HEK293 (cell line): ENCODE results near the gene GLCE.
A peak's percentile ranks its signal among the peaks of the same experiment; 100 is the strongest.

Experiments used
- ATF2 ChIP-seq: fragments of 450-650 bp; formaldehyde crosslinking; IDR thresholded peaks from 2 replicates; pipeline ENCODE4 v1.5.1; 2016; ENCODE audit warnings: missing biosample characterization, missing genetic modification characterization, low read depth
- BCL6B ChIP-seq: fragments of 450-650 bp; formaldehyde crosslinking; IDR thresholded peaks from 2 replicates; pipeline ENCODE4 v1.5.1; 2017; ENCODE audit warnings: missing biosample characterization, missing genetic modification characterization
- CTCF ChIP-seq: fragments of 450-650 bp; formaldehyde crosslinking; IDR thresholded peaks from 2 replicates; pipeline ENCODE4 v1.5.1; 2016; ENCODE audit warnings: missing biosample characterization, missing genetic modification characterization
- IKZF3 ChIP-seq: fragments of 450-650 bp; IDR thresholded peaks from 2 replicates; pipeline ENCODE4 v1.5.0; 2018; ENCODE audit warnings: missing biosample characterization, mild to moderate bottlenecking, missing genetic modification characterization, moderate library complexity
- KLF10 ChIP-seq: fragments of 450-650 bp; IDR thresholded peaks from 2 replicates; pipeline ENCODE4 v1.5.1; 2018; ENCODE audit warnings: missing biosample characterization, mild to moderate bottlenecking, missing genetic modification characterization
- MYNN ChIP-seq: fragments of 450-650 bp; formaldehyde crosslinking; IDR thresholded peaks from 2 replicates; pipeline ENCODE4 v1.5.1; 2016; ENCODE audit warnings: missing biosample characterization, missing genetic modification characterization, borderline replicate concordance
- PRDM4 ChIP-seq: fragments of 450-650 bp; formaldehyde crosslinking; IDR thresholded peaks from 2 replicates; pipeline ENCODE4 v1.5.1; 2017; ENCODE audit warnings: missing biosample characterization, missing genetic modification characterization
- SALL2 ChIP-seq: fragments of 450-650 bp; formaldehyde crosslinking; IDR thresholded peaks from 2 replicates; pipeline ENCODE4 v1.5.0; 2017; ENCODE audit warnings: missing biosample characterization, mild to moderate bottlenecking, missing genetic modification characterization, borderline replicate concordance
- SP2 ChIP-seq: fragments of 450-650 bp; formaldehyde crosslinking; IDR thresholded peaks from 2 replicates; pipeline ENCODE4 v1.5.1; 2016; ENCODE audit warnings: missing biosample characterization, missing genetic modification characterization
- ZBTB7A ChIP-seq: fragments of 450-650 bp; formaldehyde crosslinking; IDR thresholded peaks from 2 replicates; pipeline ENCODE4 v1.5.1; 2016; ENCODE audit warnings: low read depth, missing biosample characterization, missing genetic modification characterization
- ZFP3 ChIP-seq: fragments of 450-650 bp; formaldehyde crosslinking; IDR thresholded peaks from 2 replicates; pipeline ENCODE4 v1.5.1; 2016; ENCODE audit warnings: low read depth, missing biosample characterization, missing genetic modification characterization
- ZFP41 ChIP-seq: fragments of 450-650 bp; formaldehyde crosslinking; IDR thresholded peaks from 2 replicates; pipeline ENCODE4 v1.5.1; 2016; ENCODE audit warnings: missing biosample characterization, missing genetic modification characterization, borderline replicate concordance
- ZNF121 ChIP-seq: fragments of 450-650 bp; formaldehyde crosslinking; IDR thresholded peaks from 2 replicates; pipeline ENCODE4 v1.5.1; 2016; ENCODE audit warnings: missing biosample characterization, missing genetic modification characterization
- ZNF133 ChIP-seq: fragments of 450-650 bp; formaldehyde crosslinking; IDR thresholded peaks from 2 replicates; pipeline ENCODE4 v1.5.1; 2016; ENCODE audit warnings: missing biosample characterization, missing genetic modification characterization
- ZNF148 ChIP-seq: fragments of 450-650 bp; formaldehyde crosslinking; IDR thresholded peaks from 2 replicates; pipeline ENCODE4 v1.5.0; 2017; ENCODE audit warnings: missing biosample characterization, missing genetic modification characterization, borderline replicate concordance
- ZNF169 ChIP-seq: fragments of 450-650 bp; formaldehyde crosslinking; IDR thresholded peaks from 2 replicates; pipeline ENCODE4 v1.5.1; 2016; ENCODE audit warnings: missing biosample characterization, missing genetic modification characterization
- ZNF211 ChIP-seq: fragments of 450-650 bp; formaldehyde crosslinking; IDR thresholded peaks from 2 replicates; pipeline ENCODE4 v1.5.1; 2016; ENCODE audit warnings: low read depth, missing biosample characterization, missing genetic modification characterization
- ZNF23 ChIP-seq: fragments of 450-650 bp; formaldehyde crosslinking; IDR thresholded peaks from 2 replicates; pipeline ENCODE4 v1.5.1; 2016; ENCODE audit warnings: missing biosample characterization, missing genetic modification characterization, borderline replicate concordance
- ZNF354C ChIP-seq: fragments of 450-650 bp; formaldehyde crosslinking; IDR thresholded peaks from 2 replicates; pipeline ENCODE4 v1.5.1; 2016; ENCODE audit warnings: missing biosample characterization, missing genetic modification characterization, low read depth, borderline replicate concordance
- ZNF37A ChIP-seq: fragments of 450-650 bp; IDR thresholded peaks from 2 replicates; pipeline ENCODE4 v1.5.1; 2018; ENCODE audit warnings: missing biosample characterization, missing genetic modification characterization
- ZNF398 ChIP-seq: fragments of 450-650 bp; formaldehyde crosslinking; IDR thresholded peaks from 2 replicates; pipeline ENCODE4 v1.5.1; 2017; ENCODE audit warnings: missing biosample characterization, missing genetic modification characterization
- ZNF48 ChIP-seq: fragments of 450-650 bp; formaldehyde crosslinking; IDR thresholded peaks from 2 replicates; pipeline ENCODE4 v1.5.1; 2016; ENCODE audit warnings: missing biosample characterization, missing genetic modification characterization
- ZNF560 ChIP-seq: fragments of 450-650 bp; formaldehyde crosslinking; IDR thresholded peaks from 2 replicates; pipeline ENCODE4 v1.5.1; 2017; ENCODE audit warnings: missing biosample characterization, missing genetic modification characterization, borderline replicate concordance
- ZNF585B ChIP-seq: fragments of 450-650 bp; formaldehyde crosslinking; IDR thresholded peaks from 2 replicates; pipeline ENCODE4 v1.5.1; 2016; ENCODE audit warnings: missing biosample characterization, missing genetic modification characterization
- ZNF670 ChIP-seq: fragments of 450-650 bp; formaldehyde crosslinking; IDR thresholded peaks from 2 replicates; pipeline ENCODE4 v1.5.1; 2016; ENCODE audit warnings: missing biosample characterization, missing genetic modification characterization, low read depth
- ZNF677 ChIP-seq: fragments of 450-650 bp; IDR thresholded peaks from 2 replicates; pipeline ENCODE4 v1.5.0; 2018; ENCODE audit warnings: missing biosample characterization, mild to moderate bottlenecking, missing genetic modification characterization, moderate library complexity
- ZNF76 ChIP-seq: fragments of 450-650 bp; formaldehyde crosslinking; IDR thresholded peaks from 2 replicates; pipeline ENCODE4; 2016; ENCODE audit warnings: low read depth, missing biosample characterization, missing genetic modification characterization, borderline replicate concordance
- ZNF777 ChIP-seq: fragments of 450-650 bp; formaldehyde crosslinking; IDR thresholded peaks from 2 replicates; pipeline ENCODE4 v1.5.1; 2017; ENCODE audit warnings: missing biosample characterization, missing genetic modification characterization, borderline replicate concordance

The GLCE gene

GRCh38 chr15:69298697-69299441, 138.4 kb downstream of the GLCE start, which contains the start of gene PAQR5 (continued):
- TF ChIP-seq PRDM4 (tag by site-specific recombination) = no peak
- no peak for TF ChIP-seq ZNF677 (tag by site-specific recombination)
- TF ChIP-seq KLF10 (tag by site-specific recombination) = peak; percentile 66
- TF ChIP-seq ZNF37A (tag by site-specific recombination) = no peak
- TF ChIP-seq MYNN = no peak
- TF ChIP-seq ZNF121 (tag by site-specific recombination) = no peak
- TF ChIP-seq ZNF48 (tag by site-specific recombination) = no peak
- peak; percentile 32; the same call in 1 of the 2 replicates for TF ChIP-seq ZNF76
- TF ChIP-seq ZFP41 (tag by site-specific recombination) = no peak
- no peak for TF ChIP-seq BCL6B (tag by site-specific recombination)
- no peak for TF ChIP-seq CTCF (tag by site-specific recombination)
- no peak for TF ChIP-seq ZNF354C
- no peak for TF ChIP-seq ZNF585B (tag by site-specific recombination)
- peak; percentile 68 for TF ChIP-seq ZNF398
- no peak for TF ChIP-seq ZNF148 (tag by site-specific recombination)
- TF ChIP-seq ZNF23 = no peak
- no peak for TF ChIP-seq ZNF211
- TF ChIP-seq ZBTB7A (tag by site-specific recombination) = 0 out of 2 replicates have a peak, but pooled peaks have one; percentile 45
- no peak for TF ChIP-seq ZNF777 (tag by site-specific recombination)
- TF ChIP-seq ATF2 = no peak
- no peak for TF ChIP-seq ZNF133 (tag by site-specific recombination)
- no peak for TF ChIP-seq IKZF3 (tag by site-specific recombination)
- TF ChIP-seq ZFP3 = no peak
- TF ChIP-seq ZNF670 (tag by site-specific recombination) = no peak
- TF ChIP-seq SP2 (tag by site-specific recombination) = peak; percentile 38
- no peak for TF ChIP-seq ZNF169 (tag by site-specific recombination)
- no peak for TF ChIP-seq ZNF560 (tag by site-specific recombination)
- no peak for TF ChIP-seq SALL2 (tag by site-specific recombination)
